Measurements from ENCODE around the gene LHPP.

GRCh38 chr10:124608093-124608721 is 146.6 kb downstream of the LHPP start:
- no peak for TF ChIP-seq CTCF (tag by site-specific recombination; IDR thresholded peaks at IDR 0.05)
- TF ChIP-seq ZNF664 (tag by site-specific recombination; IDR thresholded peaks at IDR 0.05), result no peak
- no peak for TF ChIP-seq ZNF121 (tag by site-specific recombination; IDR thresholded peaks at IDR 0.05)
- TF ChIP-seq ELK4 (IDR thresholded peaks at IDR 0.05; ENCODE audit: borderline replicate concordance, low read depth, low read length), result no peak
- no peak for TF ChIP-seq ZSCAN30 (tag by site-specific recombination; IDR thresholded peaks at IDR 0.05)
- TF ChIP-seq ZNF707 (tag by site-specific recombination; IDR thresholded peaks at IDR 0.05), result no peak
- no peak for TF ChIP-seq TRIM28 (IDR thresholded peaks at IDR 0.05; ENCODE audit: borderline replicate concordance, low read length)
